Endodermal cell (in vitro differentiated cells): Measurements from ENCODE around the gene CCDC122. TPM values are rescaled to one million over a fixed set of nuclear protein-coding genes. Genes with fewer than 3 reads are reported as not detected.

Experiments
- DNase-seq: peaks from one replicate; pipeline ENCODE4 v3.0.0-alpha.2; 2017
- H3K27ac ChIP-seq: 2 replicates; pipeline ENCODE4 v1.5.1; 2013; ENCODE audit warnings: mild to moderate bottlenecking, low read depth, low read length, moderate library complexity
- H3K27me3 ChIP-seq: 2 replicates; pipeline ENCODE4 v1.6.1; 2013; ENCODE audit warnings: mild to moderate bottlenecking, low read length, moderate library complexity; ENCODE audit not compliant: insufficient read depth, control insufficient read depth, poor library complexity, severe bottlenecking
- H3K36me3 ChIP-seq: 2 replicates; pipeline ENCODE4 v1.7.0; 2013; ENCODE audit warnings: mild to moderate bottlenecking, low read length, moderate library complexity; ENCODE audit not compliant: control insufficient read depth, insufficient read depth
- H3K4me1 ChIP-seq: one replicate; pipeline ENCODE4 v1.7.0; 2013; ENCODE audit warnings: low read length; ENCODE audit not compliant: control insufficient read depth, insufficient read depth
- H3K4me3 ChIP-seq: 2 replicates; pipeline ENCODE4 v1.5.1; 2013; ENCODE audit warnings: mild to moderate bottlenecking, low read length, moderate library complexity
- H3K9ac ChIP-seq: 2 replicates; pipeline ENCODE4 v1.6.1; 2013; ENCODE audit warnings: mild to moderate bottlenecking, low read length, moderate library complexity; ENCODE audit not compliant: poor library complexity, severe bottlenecking; ENCODE audit errors: extremely low read depth
- H3K9me3 ChIP-seq: 2 replicates; pipeline ENCODE4 v1.6.1; 2013; ENCODE audit warnings: mild to moderate bottlenecking, low read length, moderate library complexity; ENCODE audit not compliant: control insufficient read depth
- H3K27ac Mint-ChIP-seq: 2 replicates; pipeline ENCODE4 v1.8.0; 2020; ENCODE audit warnings: mixed read lengths
- H3K27me3 Mint-ChIP-seq: 2 replicates; pipeline ENCODE4 v1.8.0; 2021; ENCODE audit warnings: mild to moderate bottlenecking, mixed read lengths; ENCODE audit not compliant: insufficient read depth
- H3K36me3 Mint-ChIP-seq: 2 replicates; pipeline ENCODE4 v1.8.0; 2020; ENCODE audit warnings: low read depth, mixed read lengths
- H3K4me1 Mint-ChIP-seq: 2 replicates; pipeline ENCODE4 v1.8.0; 2020; ENCODE audit warnings: mixed read lengths
- H3K4me3 Mint-ChIP-seq: 2 replicates; pipeline ENCODE4 v1.8.0; 2020; ENCODE audit warnings: mild to moderate bottlenecking, moderate library complexity, mixed read lengths
- H3K9me3 Mint-ChIP-seq: 2 replicates; pipeline ENCODE4 v1.8.0; 2020; ENCODE audit warnings: mild to moderate bottlenecking, mixed read lengths
- WGBS, 2 experiments: methylation state at CpG; one replicate each; pipeline versions ENCODE4 v1.1.5 to v1.1.7; 2013; ENCODE audit warnings: missing lambda C conversion rate in 2 of 2, mixed read lengths in 1 of 2; ENCODE audit not compliant: insufficient coverage in 1 of 2, insufficient read length in 1 of 2; 5-methylcytosine and 5-hydroxymethylcytosine counted together
- total RNA-seq, 2 donors: library from RNA; stranded (reverse); fragmentation: NEBNext Ultra II Directional in 1 of 2; extraction: Animal tissue kit (Norgen Biotek cat#: 25700) in 1 of 2; gene quantifications; 2 replicates in 1 of 2; 3 replicates in 1 of 2; pipeline ENCODE4 v1.2.1, GENCODE V29; 2021
- TF ChIP-seq, protein P1 (sequence below): fragments of 200-600 bp; sonication (generic); conservative IDR thresholded peaks from 2 replicates; pipeline ENCODE4 v1.5.0; 2021; ENCODE audit warnings: antibody characterized with exemption, mild to moderate bottlenecking

Gene CCDC122
- total RNA-seq, 2 donors from 2014 or later: 10.2 to 11.5 TPM

- Histone ChIP-seq H3K4me1 (no peaks in the 10 kb centered on the region), H3K9me3 (no peaks in the 10 kb centered on the region), H3K27ac (no peak within 1 kb of the TSS), H3K27me3 (peaks cover 64% of the 10 kb centered on the region), H3K4me3 (peak within 1 kb of the TSS; percentile 75), H3K9ac (no peak within 1 kb of the TSS), H3K36me3 (no peaks in the 10 kb centered on the region)
- WGBS, 2 experiments: 0 to 1% methylated on average over 6 to 93 of the region's 93 CpGs
- Mint-ChIP-seq H3K9me3 (no peaks in the 10 kb centered on the region), H3K27ac (no peak within 1 kb of the TSS), H3K36me3 (no peaks in the 10 kb centered on the region), H3K27me3 (peaks cover 64% of the 10 kb centered on the region), H3K4me1 (peaks cover 5% of the 10 kb centered on the region), H3K4me3 (peak within 1 kb of the TSS; percentile 63)
- TF ChIP-seq, protein P1, sequence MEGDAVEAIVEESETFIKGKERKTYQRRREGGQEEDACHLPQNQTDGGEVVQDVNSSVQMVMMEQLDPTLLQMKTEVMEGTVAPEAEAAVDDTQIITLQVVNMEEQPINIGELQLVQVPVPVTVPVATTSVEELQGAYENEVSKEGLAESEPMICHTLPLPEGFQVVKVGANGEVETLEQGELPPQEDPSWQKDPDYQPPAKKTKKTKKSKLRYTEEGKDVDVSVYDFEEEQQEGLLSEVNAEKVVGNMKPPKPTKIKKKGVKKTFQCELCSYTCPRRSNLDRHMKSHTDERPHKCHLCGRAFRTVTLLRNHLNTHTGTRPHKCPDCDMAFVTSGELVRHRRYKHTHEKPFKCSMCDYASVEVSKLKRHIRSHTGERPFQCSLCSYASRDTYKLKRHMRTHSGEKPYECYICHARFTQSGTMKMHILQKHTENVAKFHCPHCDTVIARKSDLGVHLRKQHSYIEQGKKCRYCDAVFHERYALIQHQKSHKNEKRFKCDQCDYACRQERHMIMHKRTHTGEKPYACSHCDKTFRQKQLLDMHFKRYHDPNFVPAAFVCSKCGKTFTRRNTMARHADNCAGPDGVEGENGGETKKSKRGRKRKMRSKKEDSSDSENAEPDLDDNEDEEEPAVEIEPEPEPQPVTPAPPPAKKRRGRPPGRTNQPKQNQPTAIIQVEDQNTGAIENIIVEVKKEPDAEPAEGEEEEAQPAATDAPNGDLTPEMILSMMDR: peak; percentile 44
- DNase-seq: peak; percentile 87
These were observed 92.6 kb downstream of the CCDC122 start, which contains the start of gene ENOX1 for GRCh38 chr13:43786766-43787517. TSS of gene ENOX1 (minus strand) at chr13:43786972.

DNA sequence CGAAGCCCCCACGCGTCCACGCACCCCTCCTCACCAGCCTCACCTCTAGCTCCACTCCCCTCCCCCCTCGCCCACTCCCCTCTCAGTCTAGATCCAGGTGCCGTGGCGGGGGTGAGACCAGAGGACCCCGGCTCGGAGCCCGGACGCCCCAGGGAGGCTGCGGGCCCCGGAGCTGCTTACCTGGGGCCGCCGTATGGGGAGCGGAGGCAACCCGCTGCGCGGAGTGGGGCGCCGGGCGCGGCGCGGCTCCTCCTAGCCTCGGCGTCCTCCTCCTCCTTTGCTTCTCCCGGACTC is 93.1 kb downstream of the CCDC122 start:
- DNase-seq: no peak
- peak overlapping the region; percentile 63 for H3K4me3 Mint-ChIP-seq
- H3K27ac Mint-ChIP-seq: no peak overlapping the region
- TF ChIP-seq, protein P1: no peak
- no peaks in the 10 kb centered on the region for H3K9me3 Mint-ChIP-seq
- Histone ChIP-seq H3K9me3 (no peaks in the 10 kb centered on the region), H3K4me3 (peak overlapping the region; percentile 75), H3K9ac (no peak overlapping the region), H3K4me1 (no peaks in the 10 kb centered on the region), H3K27ac (no peak overlapping the region), H3K36me3 (no peaks in the 10 kb centered on the region), H3K27me3 (peaks cover 64% of the 10 kb centered on the region)
- WGBS, 2 experiments: 0% methylated on average over 28 of the region's 28 CpGs; no CpG with 5 or more reads in 1 of the 2 experiments
- no peaks in the 10 kb centered on the region for H3K36me3 Mint-ChIP-seq
- H3K4me1 Mint-ChIP-seq: peaks cover 5% of the 10 kb centered on the region
- H3K27me3 Mint-ChIP-seq: peaks cover 70% of the 10 kb centered on the region

Other genes starting within 250 kb of the CCDC122 start
- gene ENOX1, start 92.8 kb downstream of the CCDC122 start, total RNA-seq: under 1 TPM in 1 of 2 donors, not detected in 1; 0.33 TPM
- gene LACC1, start 164 bp upstream of the CCDC122 start, total RNA-seq: 1 to 10 TPM; 1.3 to 2.0 TPM